Measurements from ENCODE around the gene RING1. TPM values are rescaled to one million over a fixed set of nuclear protein-coding genes. Genes with fewer than 3 reads are reported as not detected.
A peak's percentile ranks its signal among the peaks of the same experiment; 100 is the strongest.
"Not testable (repeated sequence)": the region's sequence is repeated elsewhere in the genome, so short reads cannot be mapped to it uniquely, and the experiment has no call there.

RING1 gene
- total RNA-seq, 2 donors from 2014 or later = 27.9 to 28.2 TPM

DNA sequence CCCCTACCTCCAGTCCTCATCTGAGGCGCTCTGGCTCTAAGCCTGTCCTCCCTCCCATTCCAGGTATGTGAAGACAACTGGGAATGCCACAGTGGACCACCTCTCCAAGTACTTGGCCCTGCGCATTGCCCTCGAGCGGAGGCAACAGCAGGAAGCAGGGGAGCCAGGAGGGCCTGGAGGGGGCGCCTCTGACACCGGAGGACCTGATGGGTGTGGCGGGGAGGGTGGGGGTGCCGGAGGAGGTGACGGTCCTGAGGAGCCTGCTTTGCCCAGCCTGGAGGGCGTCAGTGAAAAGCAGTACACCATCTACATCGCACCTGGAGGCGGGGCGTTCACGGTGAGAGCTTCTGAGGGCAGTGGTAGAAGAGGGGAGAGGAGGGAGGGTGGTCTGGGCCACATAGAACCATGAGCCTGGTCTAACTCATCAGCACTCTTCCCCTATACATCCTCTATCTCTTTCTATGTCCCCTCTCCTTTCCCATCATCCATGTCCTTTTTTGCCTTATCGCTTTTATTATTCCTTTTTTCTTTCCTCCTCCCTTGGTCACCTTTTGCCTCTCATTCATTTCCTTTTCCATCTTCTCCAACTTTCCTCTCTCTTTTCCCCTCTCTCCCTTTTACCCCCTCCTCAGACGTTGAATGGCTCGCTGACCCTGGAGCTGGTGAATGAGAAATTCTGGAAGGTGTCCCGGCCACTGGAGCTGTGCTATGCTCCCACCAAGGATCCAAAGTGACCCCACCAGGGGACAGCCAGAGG lies 3.5 kb downstream of the RING1 start:
- peaks cover 4% of the 10 kb centered on the region for H3K36me3 Mint-ChIP-seq (ENCODE audit: low read depth)
- H3K4me3 Mint-ChIP-seq = no peak overlapping the region
- no peak overlapping the region for H3K27ac Mint-ChIP-seq
- H3K27me3 Mint-ChIP-seq = peaks cover 39% of the 10 kb centered on the region
- ATAC-seq = no peak
- DNase-seq = no peak
- H3K4me1 Mint-ChIP-seq = peaks cover 40% of the 10 kb centered on the region
- H3K9me3 ChIP-seq (ENCODE audit: control insufficient read depth, low read length, poor library complexity, severe bottlenecking) = no peaks in the 10 kb centered on the region

DNA sequence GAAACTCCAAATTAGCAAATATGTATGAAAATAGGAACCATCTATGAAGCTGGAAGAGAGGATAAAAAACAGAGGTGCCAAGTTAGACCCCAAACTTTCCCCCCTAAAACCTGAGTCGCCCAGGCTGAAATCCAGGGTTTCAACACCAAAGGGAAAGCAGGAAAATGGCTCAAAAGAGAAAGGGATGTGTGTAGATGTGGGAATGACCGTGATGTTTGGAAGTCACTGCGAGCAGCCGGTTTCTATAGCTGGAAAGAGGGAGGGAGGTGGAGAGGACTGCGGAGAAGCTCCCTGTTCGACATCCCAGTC lies 4.5 kb downstream of the RING1 start:
- Mint-ChIP-seq H3K27ac (peak overlapping the region; percentile 63), H3K4me3 (peak overlapping the region; percentile 89), H3K4me1 (peaks cover 38% of the 10 kb centered on the region), H3K27me3 (peaks cover 46% of the 10 kb centered on the region), H3K36me3 (ENCODE audit: low read depth) (peaks cover 4% of the 10 kb centered on the region)
- no peaks in the 10 kb centered on the region for H3K9me3 ChIP-seq (ENCODE audit: control insufficient read depth, low read length, poor library complexity, severe bottlenecking)
- ATAC-seq (no peak), DNase-seq (no peak)

DNA sequence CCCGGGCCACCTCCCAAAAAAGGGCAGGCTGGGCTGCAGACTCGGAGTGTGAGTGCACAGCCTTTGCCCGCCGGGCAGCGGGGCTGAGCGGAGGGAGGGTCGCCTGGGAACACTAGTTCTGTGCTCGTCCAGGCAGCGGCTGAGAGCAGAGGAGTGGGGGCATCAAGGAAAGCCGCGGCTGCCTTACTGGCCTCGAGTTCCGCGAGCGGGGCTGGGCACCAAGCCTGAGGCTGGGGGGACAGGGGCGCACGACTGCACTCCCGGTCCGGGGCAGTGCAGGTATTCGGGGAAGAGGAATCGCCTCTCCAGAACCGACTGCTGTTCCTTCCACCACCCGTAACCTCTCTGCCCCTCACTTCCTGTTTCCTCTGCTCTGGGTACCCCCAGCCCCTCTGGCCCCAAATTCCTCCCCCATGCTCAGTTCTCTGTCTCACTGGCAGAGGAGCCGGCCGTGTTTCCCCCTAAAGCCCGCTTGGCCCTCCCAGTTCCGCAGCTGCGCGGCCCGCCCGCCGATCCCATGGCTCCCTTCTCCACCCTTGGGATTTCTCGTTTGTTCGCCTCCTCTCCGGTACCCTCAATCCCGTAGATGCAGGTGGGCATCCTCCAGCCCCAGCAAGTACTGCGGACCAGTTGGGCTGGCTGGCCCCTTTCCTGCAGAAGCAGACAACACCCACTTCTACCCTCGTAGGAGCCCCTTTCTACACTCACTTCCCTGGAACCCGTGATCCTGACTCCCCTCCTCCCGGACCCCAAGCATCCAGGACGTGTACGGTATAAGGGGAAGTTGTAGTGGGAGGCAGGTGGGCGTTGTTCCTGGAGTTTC lies 5.1 kb downstream of the RING1 start:
- Mint-ChIP-seq H3K4me3 (peak overlapping the region; percentile 89), H3K4me1 (peaks cover 36% of the 10 kb centered on the region), H3K27me3 (peaks cover 52% of the 10 kb centered on the region), H3K36me3 (ENCODE audit: low read depth) (peaks cover 6% of the 10 kb centered on the region), H3K27ac (peak overlapping the region; percentile 63)
- H3K9me3 ChIP-seq (ENCODE audit: control insufficient read depth, low read length, poor library complexity, severe bottlenecking) = no peaks in the 10 kb centered on the region
- ATAC-seq (peak; percentile 27), DNase-seq (no peak)

DNA sequence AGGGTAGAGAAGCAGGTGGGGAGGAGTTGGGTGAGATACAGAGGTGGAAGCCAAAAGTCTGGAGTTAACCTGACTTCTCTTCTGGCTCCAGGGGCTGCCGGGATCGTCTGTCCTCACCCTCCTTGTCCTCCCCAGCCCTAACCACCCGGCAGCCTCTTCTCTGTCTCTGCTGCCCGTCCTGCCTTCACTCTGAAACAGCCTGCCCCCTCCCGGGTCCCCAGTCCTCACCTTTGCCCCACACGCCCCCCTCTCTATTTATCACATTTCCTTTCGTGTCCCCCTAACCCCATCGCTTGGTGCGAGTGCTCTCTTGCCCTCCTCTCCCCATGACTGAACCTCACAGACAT lies 5.7 kb downstream of the RING1 start:
- Mint-ChIP-seq H3K4me1 (peaks cover 32% of the 10 kb centered on the region), H3K36me3 (ENCODE audit: low read depth) (peaks cover 2% of the 10 kb centered on the region), H3K4me3 (peak overlapping the region; percentile 89), H3K27ac (peak overlapping the region; percentile 63), H3K27me3 (peaks cover 58% of the 10 kb centered on the region)
- DNase-seq = no peak
- no peaks in the 10 kb centered on the region for H3K9me3 ChIP-seq (ENCODE audit: control insufficient read depth, low read length, poor library complexity, severe bottlenecking)
- no peak for ATAC-seq

DNA sequence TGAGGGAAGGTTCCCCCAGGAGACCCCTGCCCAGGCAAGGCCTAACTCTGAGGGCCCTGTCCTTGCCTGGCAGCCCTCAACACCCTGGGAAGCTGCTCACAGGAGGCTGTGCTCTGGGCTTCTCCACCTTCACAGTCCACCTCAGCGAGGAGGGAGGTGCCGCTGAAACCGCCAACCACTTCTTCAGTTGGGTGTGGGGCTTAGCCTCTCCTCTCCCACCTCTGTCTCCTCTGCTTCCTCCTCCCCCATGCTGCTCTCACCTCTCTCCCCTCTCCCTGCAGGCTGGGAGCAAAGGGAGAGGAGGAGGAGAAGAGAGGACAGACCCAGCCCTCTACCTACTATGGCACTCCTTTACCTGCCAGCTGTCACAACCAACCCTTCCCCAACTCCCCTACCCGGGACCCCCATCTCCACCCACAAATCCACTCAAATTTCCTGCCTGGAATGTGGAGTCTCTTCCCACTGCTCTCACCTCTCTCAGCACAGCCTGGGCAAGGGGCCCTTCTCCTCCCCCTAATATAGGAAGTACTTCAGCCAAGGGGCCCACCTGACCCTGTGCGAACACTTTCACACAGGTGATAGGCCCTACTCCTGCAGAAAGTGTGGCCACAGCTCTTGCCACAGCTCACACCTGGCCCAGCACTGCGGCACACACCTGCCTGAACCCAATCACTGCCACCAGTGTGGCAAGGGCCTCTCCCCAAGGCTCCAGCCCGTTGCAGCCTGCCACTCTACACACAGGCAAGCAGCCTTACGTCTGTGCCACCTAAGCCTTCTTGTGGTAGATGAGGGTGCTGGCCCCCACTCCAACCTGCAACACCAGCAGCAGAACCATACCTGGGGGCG lies 7.2 kb downstream of the RING1 start:
- peaks cover 23% of the 10 kb centered on the region for H3K4me1 Mint-ChIP-seq
- DNase-seq = no peak
- ATAC-seq = no peak
- no peak overlapping the region for H3K4me3 Mint-ChIP-seq
- peaks cover 67% of the 10 kb centered on the region for H3K27me3 Mint-ChIP-seq
- peaks cover 2% of the 10 kb centered on the region for H3K36me3 Mint-ChIP-seq (ENCODE audit: low read depth)
- H3K9me3 ChIP-seq (ENCODE audit: control insufficient read depth, low read length, poor library complexity, severe bottlenecking) = no peaks in the 10 kb centered on the region
- no peak overlapping the region for H3K27ac Mint-ChIP-seq

DNA sequence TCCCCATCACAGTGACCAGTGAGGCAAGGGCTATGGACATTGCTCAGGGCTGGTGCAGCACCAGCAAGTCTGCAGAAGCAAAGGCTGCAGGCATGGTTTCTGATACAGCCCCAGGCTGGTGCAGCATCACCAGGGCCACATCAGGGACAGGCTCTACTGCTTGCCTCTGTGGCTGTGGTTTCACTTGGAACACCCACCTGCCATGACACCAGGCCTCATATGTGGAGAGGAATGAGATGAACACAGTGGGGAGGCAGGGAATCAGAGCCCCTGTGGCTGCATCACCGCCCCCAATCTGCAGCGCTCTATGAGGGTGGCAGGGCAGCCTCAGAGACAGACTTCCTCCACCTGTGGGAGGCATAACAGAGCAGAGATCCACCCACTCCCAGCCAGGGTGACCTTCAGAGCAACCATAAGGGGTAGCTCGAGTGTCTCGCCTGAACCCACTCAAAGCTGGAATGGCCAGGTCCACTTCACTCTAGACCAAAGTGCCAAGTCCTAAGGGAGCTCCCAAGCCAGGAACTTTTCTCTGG lies 7.9 kb downstream of the RING1 start:
- H3K27ac Mint-ChIP-seq = no peak overlapping the region

DNA sequence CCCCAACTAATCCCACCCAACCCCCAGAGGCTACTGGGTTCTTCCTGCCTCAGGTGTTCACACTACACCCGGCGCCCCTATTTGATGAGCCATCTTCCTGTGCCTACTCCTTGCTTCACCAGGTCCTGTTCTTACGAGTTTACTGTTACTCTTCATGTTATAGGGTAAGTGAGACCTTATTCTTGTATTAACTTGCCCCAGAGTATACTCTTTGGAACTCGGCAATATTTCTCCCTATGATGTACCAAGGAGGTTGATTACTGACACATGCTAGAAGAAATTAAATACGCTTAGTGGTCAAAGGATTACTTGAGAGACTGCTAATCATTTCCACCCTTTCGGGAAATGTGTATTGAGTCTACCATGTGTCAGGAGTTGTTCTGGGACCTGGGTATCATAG lies 8.9 kb downstream of the RING1 start:
- DNase-seq (no peak), ATAC-seq (no peak)
- peaks cover 21% of the 10 kb centered on the region for H3K4me1 Mint-ChIP-seq
- H3K27ac Mint-ChIP-seq = no peak overlapping the region
- H3K4me3 Mint-ChIP-seq = no peak overlapping the region
- peaks cover 76% of the 10 kb centered on the region for H3K27me3 Mint-ChIP-seq
- H3K9me3 ChIP-seq (ENCODE audit: control insufficient read depth, low read length, poor library complexity, severe bottlenecking) = no peaks in the 10 kb centered on the region
- peaks cover 2% of the 10 kb centered on the region for H3K36me3 Mint-ChIP-seq (ENCODE audit: low read depth)

More for the DNA sequence above, 7.9 kb downstream of the RING1 start:
- H3K9me3 ChIP-seq (ENCODE audit: control insufficient read depth, low read length, poor library complexity, severe bottlenecking) = no peaks in the 10 kb centered on the region
- ATAC-seq (no peak), DNase-seq (no peak)
- H3K4me3 Mint-ChIP-seq = no peak overlapping the region
- peaks cover 23% of the 10 kb centered on the region for H3K4me1 Mint-ChIP-seq
- H3K27me3 Mint-ChIP-seq = peaks cover 68% of the 10 kb centered on the region
- peaks cover 2% of the 10 kb centered on the region for H3K36me3 Mint-ChIP-seq (ENCODE audit: low read depth)

DNA sequence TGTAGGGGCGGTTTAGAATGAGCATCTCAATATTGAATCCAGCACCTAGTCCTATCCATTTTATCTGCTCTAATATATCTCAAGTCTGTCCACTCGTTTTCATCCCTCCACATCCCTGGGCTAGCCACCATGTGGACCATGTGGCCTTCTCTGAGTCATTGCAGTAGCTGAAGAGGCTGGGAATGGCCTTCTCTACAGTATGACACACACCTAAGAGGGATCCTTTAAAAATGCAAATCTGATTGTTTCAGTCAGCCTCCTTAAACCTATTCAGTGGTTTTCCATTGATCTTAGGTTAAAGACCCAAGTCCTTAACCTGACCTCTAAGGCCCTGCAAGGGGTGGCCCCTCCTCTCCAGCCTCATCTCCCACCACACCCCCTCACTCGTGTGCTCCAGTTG lies 9.4 kb downstream of the RING1 start:
- no peak overlapping the region for H3K27ac Mint-ChIP-seq
- no peak for DNase-seq
- no peak overlapping the region for H3K4me3 Mint-ChIP-seq
- peaks cover 18% of the 10 kb centered on the region for H3K4me1 Mint-ChIP-seq
- no peaks in the 10 kb centered on the region for H3K9me3 ChIP-seq (ENCODE audit: control insufficient read depth, low read length, poor library complexity, severe bottlenecking)
- H3K36me3 Mint-ChIP-seq (ENCODE audit: low read depth) = peaks cover 2% of the 10 kb centered on the region
- ATAC-seq = no peak
- peaks cover 76% of the 10 kb centered on the region for H3K27me3 Mint-ChIP-seq

DNA sequence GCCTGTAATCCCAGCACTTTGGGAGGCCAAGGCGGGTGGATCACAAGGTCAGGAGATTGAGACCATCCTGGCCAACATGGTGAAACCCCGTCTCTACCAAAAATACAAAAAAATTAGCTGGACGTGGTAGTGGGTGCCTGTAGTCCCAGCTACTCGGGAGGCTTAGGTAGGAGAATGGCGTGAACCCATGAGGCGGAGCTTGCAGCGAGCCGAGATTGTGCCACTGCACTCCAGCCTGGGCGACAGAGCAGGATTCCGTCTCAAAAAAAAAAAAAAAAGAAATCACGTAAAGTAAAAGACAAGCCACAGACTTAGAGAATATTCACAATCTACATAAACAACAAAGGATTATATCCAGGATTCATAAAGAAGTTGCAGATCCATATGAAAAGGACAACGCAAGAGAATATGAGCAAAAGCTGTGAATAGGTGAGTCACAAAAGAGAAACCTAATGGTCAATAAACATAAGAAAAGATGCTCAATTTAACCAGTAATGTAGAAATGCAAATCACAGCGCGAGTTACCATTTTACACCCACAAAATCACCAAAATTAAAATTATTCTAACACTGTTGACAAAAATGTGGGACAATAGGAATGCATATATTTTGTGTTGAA lies 18.3 kb downstream of the RING1 start:
- H3K36me3 Mint-ChIP-seq (ENCODE audit: low read depth); H3K9me3 ChIP-seq (ENCODE audit: control insufficient read depth, low read length, poor library complexity, severe bottlenecking); H3K4me1 Mint-ChIP-seq; H3K4me3 Mint-ChIP-seq; DNase-seq; ATAC-seq; H3K27ac Mint-ChIP-seq: not testable (repeated sequence)
- peaks cover 46% of the 10 kb centered on the region for H3K27me3 Mint-ChIP-seq

DNA sequence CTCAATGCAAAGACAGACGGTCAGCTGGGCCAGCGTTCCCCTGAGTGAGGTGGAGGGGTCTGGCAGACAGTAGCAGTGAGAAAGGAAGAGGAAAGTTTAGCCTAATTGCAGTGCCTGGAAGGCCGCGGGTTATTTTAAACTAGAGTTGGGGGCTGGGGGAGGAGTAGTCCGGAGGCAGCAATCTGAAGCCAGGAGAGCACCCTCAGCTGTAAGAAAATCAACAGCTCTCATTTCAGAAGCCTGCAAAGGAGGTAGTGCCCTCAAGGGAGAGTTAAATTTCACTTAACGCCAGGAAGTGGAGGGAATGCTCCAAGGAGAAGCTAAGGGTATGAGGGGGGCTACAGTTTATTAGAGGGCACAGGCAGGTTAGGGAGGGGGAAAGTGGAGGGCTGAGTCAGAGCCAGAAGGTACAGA lies 26.9 kb downstream of the RING1 start:
- H3K36me3 Mint-ChIP-seq (ENCODE audit: low read depth) = peaks cover 4% of the 10 kb centered on the region
- H3K9me3 ChIP-seq (ENCODE audit: control insufficient read depth, low read length, poor library complexity, severe bottlenecking) = no peaks in the 10 kb centered on the region
- H3K27ac Mint-ChIP-seq = no peak overlapping the region
- ATAC-seq (no peak), DNase-seq (no peak)
- peaks cover 66% of the 10 kb centered on the region for H3K27me3 Mint-ChIP-seq
- H3K4me1 Mint-ChIP-seq = peaks cover 6% of the 10 kb centered on the region
- no peak overlapping the region for H3K4me3 Mint-ChIP-seq

DNA sequence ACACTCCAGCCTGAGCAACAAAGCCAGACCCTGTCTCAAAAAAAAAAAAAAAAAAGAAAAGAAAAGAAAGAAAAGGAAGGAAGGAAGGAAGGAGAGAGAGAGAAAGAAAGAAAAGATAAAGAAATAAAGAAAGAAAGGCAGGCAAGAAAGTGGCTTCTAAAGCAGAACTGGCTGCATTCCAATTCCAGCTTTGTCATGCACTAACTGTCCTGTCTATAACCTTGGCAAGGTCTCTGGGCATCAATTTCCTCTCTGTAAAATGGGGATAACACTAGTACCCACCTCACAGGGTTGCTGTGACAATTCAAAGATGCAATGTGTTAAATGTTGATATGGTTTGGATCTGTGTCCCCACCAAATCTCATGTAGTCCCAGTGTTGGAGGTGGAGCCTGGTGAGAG lies 28.0 kb downstream of the RING1 start:
- H3K27ac Mint-ChIP-seq = no peak overlapping the region
- peaks cover 65% of the 10 kb centered on the region for H3K27me3 Mint-ChIP-seq
- H3K4me1 Mint-ChIP-seq = peaks cover 6% of the 10 kb centered on the region
- H3K9me3 ChIP-seq (ENCODE audit: control insufficient read depth, low read length, poor library complexity, severe bottlenecking) = no peaks in the 10 kb centered on the region
- ATAC-seq = no peak
- no peak overlapping the region for H3K4me3 Mint-ChIP-seq
- DNase-seq = no peak
- peaks cover 3% of the 10 kb centered on the region for H3K36me3 Mint-ChIP-seq (ENCODE audit: low read depth)

DNA sequence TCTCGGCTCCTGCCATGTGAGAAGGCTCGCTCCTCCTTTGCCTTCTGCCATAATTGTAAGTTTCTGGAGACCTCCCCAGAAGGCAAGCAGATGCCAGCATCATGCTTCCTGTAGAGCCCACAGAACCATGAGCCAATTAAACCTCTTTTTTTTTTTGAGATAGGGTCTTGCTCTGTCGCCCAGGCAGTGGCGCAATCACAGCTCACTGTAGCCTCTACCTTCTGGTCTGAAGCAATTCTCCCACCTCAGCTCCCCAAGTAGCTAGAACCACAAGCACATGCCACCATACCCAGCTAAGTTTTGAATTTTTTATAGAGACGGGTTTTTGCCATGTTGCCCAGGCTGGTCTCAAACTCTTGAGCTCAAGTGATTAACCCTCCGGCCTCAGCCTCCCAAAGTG lies 28.6 kb downstream of the RING1 start:
- ATAC-seq = no peak
- peaks cover 60% of the 10 kb centered on the region for H3K27me3 Mint-ChIP-seq
- H3K36me3 Mint-ChIP-seq (ENCODE audit: low read depth) = peaks cover 2% of the 10 kb centered on the region
- H3K9me3 ChIP-seq (ENCODE audit: control insufficient read depth, low read length, poor library complexity, severe bottlenecking) = no peaks in the 10 kb centered on the region
- no peak overlapping the region for H3K27ac Mint-ChIP-seq
- H3K4me1 Mint-ChIP-seq = peaks cover 7% of the 10 kb centered on the region
- DNase-seq = no peak
- H3K4me3 Mint-ChIP-seq = no peak overlapping the region

DNA sequence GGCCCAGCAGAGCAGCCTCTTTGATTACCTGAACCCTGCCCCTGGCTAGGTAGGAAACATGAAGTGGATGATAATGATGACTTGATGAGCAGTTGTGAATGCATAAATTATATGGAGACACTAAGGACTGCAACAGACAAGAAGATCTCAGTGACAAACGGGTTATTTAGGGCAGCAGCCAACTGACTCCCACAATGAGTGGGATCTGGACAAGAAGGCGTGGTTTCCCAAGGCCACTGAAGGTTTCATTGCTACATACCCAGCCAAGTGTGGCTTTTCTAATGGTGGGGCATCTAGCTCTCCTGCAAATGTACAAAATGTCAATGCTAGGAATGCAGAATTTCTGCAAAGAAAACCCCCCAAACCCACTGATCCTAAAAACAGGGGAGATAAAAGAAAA lies 29.4 kb downstream of the RING1 start:
- no peak overlapping the region for H3K4me3 Mint-ChIP-seq
- DNase-seq (no peak), ATAC-seq (no peak)
- no peak overlapping the region for H3K27ac Mint-ChIP-seq
- peaks cover 61% of the 10 kb centered on the region for H3K27me3 Mint-ChIP-seq
- peaks cover 6% of the 10 kb centered on the region for H3K36me3 Mint-ChIP-seq (ENCODE audit: low read depth)
- H3K4me1 Mint-ChIP-seq = peaks cover 12% of the 10 kb centered on the region
- H3K9me3 ChIP-seq (ENCODE audit: control insufficient read depth, low read length, poor library complexity, severe bottlenecking) = no peaks in the 10 kb centered on the region

Measured in T-helper 17 cell (primary cell).